ENCODE data around the gene EIF4EBP2. TPM values are rescaled to one million over a fixed set of nuclear protein-coding genes. Genes with fewer than 3 reads are reported as not detected.

Gene EIF4EBP2
- total RNA-seq, 1 experiment from 2014 or later, result 93.2 TPM

DNA sequence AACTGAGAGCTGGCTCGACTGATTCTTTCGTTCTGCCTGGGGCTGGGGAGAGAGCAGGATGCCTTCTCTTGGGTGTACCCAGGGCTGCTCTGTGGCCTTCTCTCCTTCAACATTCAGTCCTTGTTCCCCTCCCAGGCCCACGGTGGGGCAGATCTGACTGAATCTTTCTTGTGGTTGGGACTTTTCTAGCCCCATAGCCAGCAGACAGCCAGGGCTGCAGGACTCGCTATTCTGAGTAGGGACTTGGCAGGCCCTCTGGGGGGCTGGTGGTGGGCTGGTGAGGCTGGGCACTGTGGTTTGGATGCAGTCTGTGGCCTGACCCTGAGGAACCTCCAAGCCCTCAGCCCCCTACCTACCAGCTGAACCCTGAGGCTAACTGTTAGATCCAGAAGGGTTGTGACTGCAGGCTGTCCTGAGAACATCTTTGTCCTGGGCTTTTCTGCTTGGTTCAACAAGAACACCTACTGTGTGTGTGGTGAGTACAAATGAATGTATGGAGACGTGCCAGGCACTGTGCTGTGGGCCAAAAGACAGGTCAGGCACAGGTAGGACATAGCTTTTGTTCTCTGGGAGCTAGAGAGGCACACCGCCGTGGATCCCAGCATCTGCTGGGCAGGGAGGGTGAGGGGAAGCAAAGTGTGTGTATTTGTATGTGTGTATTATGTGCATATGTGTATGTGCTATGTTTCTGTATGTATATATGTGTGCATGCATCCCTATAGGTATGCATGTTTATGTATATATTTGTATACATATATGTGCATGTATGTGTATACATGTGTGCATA, 72.5 kb downstream of the EIF4EBP2 start:
- Histone ChIP-seq H4K8ac (replicated peaks; ENCODE audit: insufficient read length, low read depth, low read length) (no peak overlapping the region), H3K9me3 (ENCODE audit: control insufficient read depth, low read depth, low read length) (no peaks in the 10 kb centered on the region), H3K79me1 (ENCODE audit: insufficient read depth, low read depth, low read length, poor library complexity, severe bottlenecking) (peaks cover under 1% of the 10 kb centered on the region), H3K4me2 (ENCODE audit: insufficient read depth, insufficient read length, low read length) (no peak overlapping the region), H3K79me2 (ENCODE audit: insufficient read depth, low read length) (no peaks in the 10 kb centered on the region; the same call in 1 of the 2 replicates), H2BK120ac (ENCODE audit: low read depth, low read length, poor library complexity, severe bottlenecking) (no peak overlapping the region), H3K27ac (ENCODE audit: insufficient read length, low read depth, low read length) (no peak overlapping the region), H2BK15ac (ENCODE audit: low read depth, low read length) (no peak overlapping the region), H3T11ph (ENCODE audit: low read length) (no peak overlapping the region), H3K56ac (ENCODE audit: insufficient read length, low read depth, low read length) (no peak overlapping the region), H3K4me1 (ENCODE audit: insufficient read depth, low read length) (peaks cover 9% of the 10 kb centered on the region), H2BK20ac (ENCODE audit: low read depth, low read length, poor library complexity, severe bottlenecking) (no peak overlapping the region), H3K14ac (ENCODE audit: insufficient read depth, low read length) (no peak overlapping the region), H3K27me3 (ENCODE audit: insufficient read depth, low read length) (no peaks in the 10 kb centered on the region), H4K91ac (ENCODE audit: insufficient read length, low read depth, low read length) (no peak overlapping the region), H3K4ac (ENCODE audit: low read depth, low read length) (no peak overlapping the region), H3K23ac (ENCODE audit: insufficient read length, low read depth, low read length) (no peak overlapping the region), H3K23me2 (ENCODE audit: insufficient read length, low read depth, low read length, poor library complexity, severe bottlenecking) (peaks cover 14% of the 10 kb centered on the region), H2AFZ (ENCODE audit: low read length) (no peak overlapping the region), H2BK12ac (ENCODE audit: insufficient read length, low read depth, low read length) (no peak overlapping the region), H3K9ac (ENCODE audit: extremely low read depth, insufficient read length, low read length) (no peak overlapping the region), H2BK5ac (ENCODE audit: insufficient read length, low read length) (no peak overlapping the region), H3K18ac (ENCODE audit: insufficient read length, low read depth, low read length) (no peak overlapping the region), H4K20me1 (ENCODE audit: control insufficient read depth, insufficient read depth, insufficient read length) (no peaks in the 10 kb centered on the region), H4K5ac (ENCODE audit: insufficient read length, low read depth, low read length) (no peak overlapping the region), H2AK5ac (ENCODE audit: insufficient read length, low read length) (no peak overlapping the region)
- DNase-seq, result no peak
- Mint-ChIP-seq H3K36me3 (ENCODE audit: insufficient read depth in 1 of 3, low read depth in 3 of 3) (no peaks in the 10 kb centered on the region), H3K9me3 (no peaks in the 10 kb centered on the region), H3K27ac (no peak overlapping the region; a peak in 1 of 7 replicates), H3K4me1 (peaks cover 31 to 34% of the 10 kb centered on the region in 2 experiments), H3K27me3 (ENCODE audit: low read depth) (peaks cover 3% of the 10 kb centered on the region), H3K4me3 (no peak overlapping the region)
- TF ChIP-seq, protein P1, sequence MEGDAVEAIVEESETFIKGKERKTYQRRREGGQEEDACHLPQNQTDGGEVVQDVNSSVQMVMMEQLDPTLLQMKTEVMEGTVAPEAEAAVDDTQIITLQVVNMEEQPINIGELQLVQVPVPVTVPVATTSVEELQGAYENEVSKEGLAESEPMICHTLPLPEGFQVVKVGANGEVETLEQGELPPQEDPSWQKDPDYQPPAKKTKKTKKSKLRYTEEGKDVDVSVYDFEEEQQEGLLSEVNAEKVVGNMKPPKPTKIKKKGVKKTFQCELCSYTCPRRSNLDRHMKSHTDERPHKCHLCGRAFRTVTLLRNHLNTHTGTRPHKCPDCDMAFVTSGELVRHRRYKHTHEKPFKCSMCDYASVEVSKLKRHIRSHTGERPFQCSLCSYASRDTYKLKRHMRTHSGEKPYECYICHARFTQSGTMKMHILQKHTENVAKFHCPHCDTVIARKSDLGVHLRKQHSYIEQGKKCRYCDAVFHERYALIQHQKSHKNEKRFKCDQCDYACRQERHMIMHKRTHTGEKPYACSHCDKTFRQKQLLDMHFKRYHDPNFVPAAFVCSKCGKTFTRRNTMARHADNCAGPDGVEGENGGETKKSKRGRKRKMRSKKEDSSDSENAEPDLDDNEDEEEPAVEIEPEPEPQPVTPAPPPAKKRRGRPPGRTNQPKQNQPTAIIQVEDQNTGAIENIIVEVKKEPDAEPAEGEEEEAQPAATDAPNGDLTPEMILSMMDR (conservative IDR thresholded peaks at IDR 0.05), result no peak
- no CpG with 5 or more reads among the region's 7 CpGs for WGBS (ENCODE audit: extremely low coverage, insufficient read length, low lambda C conversion rate)

All from H9 (cell line).